IPS DF 6.9 (cell line): ENCODE data around the gene FBXO41.

Experiments used
- DNase-seq: peaks from one replicate; pipeline ENCODE4 v3.0.0-alpha.2; 2013; ENCODE audit warnings: low read depth, low spot score
- H3K27ac ChIP-seq: one replicate; pipeline ENCODE4 v1.5.1; 2013; ENCODE audit warnings: low read length, control low read depth
- H3K27me3 ChIP-seq: 2 replicates; pipeline ENCODE4 v1.6.1; 2013; ENCODE audit warnings: mild to moderate bottlenecking, low read length; ENCODE audit not compliant: control insufficient read depth, insufficient read depth
- H3K36me3 ChIP-seq: 2 replicates; pipeline ENCODE4 v1.6.1; 2013; ENCODE audit warnings: low read length; ENCODE audit not compliant: control insufficient read depth, insufficient read depth
- H3K4me1 ChIP-seq: 2 replicates; pipeline ENCODE4 v1.6.1; 2013; ENCODE audit warnings: low read length; ENCODE audit not compliant: control insufficient read depth, insufficient read depth
- H3K4me3 ChIP-seq: 2 replicates; pipeline ENCODE4 v1.5.1; 2013; ENCODE audit warnings: mild to moderate bottlenecking, low read length
- H3K9me3 ChIP-seq: 2 replicates; pipeline ENCODE4 v1.6.1; 2013; ENCODE audit warnings: low read length, inconsistent platforms; ENCODE audit not compliant: control insufficient read depth, insufficient read depth
- WGBS: extraction: QIAGEN DNeasy Blood & Tissue Kit; methylation state at CpG from one replicate; pipeline ENCODE4 v1.1.7; 2013; ENCODE audit warnings: mixed read lengths, missing lambda C conversion rate; ENCODE audit not compliant: insufficient read length, insufficient coverage; 5-methylcytosine and 5-hydroxymethylcytosine counted together

FBXO41 gene

DNA sequence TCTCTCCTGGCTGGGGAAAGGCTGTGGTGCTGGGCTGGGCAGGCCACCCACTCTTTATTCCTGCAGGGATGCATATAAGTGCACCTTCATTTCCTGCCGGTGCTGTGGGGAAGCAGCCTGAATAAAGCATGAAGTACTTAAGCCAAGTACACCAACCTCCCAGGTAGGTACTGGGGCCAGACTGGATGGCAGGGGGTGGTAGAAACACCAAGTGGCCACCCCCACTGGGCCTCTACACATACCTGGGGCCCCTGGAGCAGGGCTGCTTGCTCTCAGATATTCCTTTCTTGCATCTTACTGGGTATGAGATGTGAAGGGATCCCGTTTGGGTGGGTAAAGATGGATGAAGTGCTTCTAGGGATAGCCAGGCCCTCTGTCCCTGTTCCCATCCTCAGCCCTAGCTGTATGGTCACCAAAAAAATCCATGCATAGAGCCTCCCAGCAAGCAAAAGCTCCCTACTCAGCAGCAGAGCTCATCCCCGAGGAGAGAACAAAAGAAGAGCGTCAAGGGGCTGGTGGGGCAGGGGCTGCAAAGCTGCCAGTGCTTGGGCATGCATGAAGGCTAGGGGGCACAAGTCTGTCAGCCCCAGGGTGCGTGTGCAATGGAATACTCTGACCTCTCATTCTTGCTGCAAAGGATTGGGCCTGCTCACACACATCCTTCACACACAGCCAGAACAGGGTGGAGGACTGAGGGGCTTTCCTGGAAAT, 28.2 kb downstream of the FBXO41 start:
- no CpG with 5 or more reads among the region's 5 CpGs for WGBS
- Histone ChIP-seq H3K27me3 (no peaks in the 10 kb centered on the region), H3K4me3 (no peak overlapping the region), H3K27ac (no peak overlapping the region), H3K9me3 (no peaks in the 10 kb centered on the region), H3K36me3 (peaks cover 25% of the 10 kb centered on the region), H3K4me1 (peaks cover 3% of the 10 kb centered on the region; the same call in 1 of the 2 replicates)
- DNase-seq, result no peak

DNA sequence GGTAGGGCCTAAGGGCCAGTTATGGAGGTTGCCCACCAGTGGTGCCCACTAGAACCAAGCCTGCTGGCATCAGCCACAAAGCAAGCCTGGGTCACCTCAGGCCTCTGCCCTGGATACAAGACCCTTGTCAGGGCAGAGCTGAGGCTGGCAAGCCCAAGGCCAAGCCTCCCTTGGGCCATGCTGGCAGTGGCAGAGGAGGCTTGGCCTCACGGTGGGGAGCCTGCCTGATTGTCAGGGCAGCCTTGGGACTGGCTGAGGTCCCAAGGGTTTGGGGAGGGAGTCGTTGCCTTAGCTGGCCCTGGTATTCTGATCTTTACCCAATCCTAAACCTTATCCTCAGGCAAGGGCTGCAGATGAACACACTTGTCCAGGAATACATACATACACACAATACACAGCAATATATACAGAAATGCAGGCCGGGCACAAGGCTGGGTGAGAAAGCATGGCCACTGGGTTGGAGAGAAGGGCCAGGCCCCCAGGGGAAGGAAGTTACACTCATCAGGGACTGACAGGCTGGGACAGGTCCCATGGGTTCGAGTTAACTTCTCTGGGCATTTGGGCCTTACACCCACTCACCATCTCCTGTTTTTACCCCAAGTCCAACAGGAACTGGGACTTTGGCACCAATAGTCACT, 29.2 kb downstream of the FBXO41 start:
- no CpG with 5 or more reads among the region's 4 CpGs for WGBS
- Histone ChIP-seq H3K4me3 (no peak overlapping the region), H3K36me3 (peaks cover 34% of the 10 kb centered on the region), H3K9me3 (no peaks in the 10 kb centered on the region), H3K4me1 (no peaks in the 10 kb centered on the region), H3K27ac (no peak overlapping the region), H3K27me3 (no peaks in the 10 kb centered on the region)
- DNase-seq, result no peak

DNA sequence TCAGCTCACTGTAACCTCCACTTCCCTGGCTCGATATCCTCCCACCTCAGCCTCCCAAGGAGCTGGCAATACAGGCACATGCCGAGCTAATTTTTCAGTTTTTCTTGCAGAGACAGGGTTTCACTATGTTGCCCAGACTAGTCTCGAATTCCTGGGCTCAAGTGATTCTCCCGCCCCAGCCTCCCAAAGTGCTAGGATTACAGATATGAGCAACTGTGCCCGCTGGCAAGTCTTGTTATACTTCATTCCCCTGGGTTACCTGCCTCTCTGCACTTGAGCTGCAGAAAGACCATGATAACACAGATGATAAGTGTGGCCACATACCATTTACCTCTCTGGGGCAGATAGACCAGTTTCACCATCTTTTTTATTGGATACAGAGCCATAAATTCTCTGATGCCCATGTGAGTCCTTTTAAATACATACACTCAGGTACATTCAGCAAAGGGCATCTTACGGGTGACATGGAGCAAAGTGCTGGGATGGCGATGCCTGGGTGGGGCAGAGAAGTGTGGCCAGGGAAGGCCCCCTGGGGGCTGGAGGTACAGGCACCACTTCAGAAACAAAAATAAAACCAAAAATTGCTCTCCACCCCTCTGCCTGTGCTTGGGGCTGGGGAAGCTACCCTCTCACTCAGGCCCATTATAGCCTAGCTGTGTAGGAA, 29.8 kb downstream of the FBXO41 start:
- no peaks in the 10 kb centered on the region for H3K4me1 ChIP-seq
- no peak overlapping the region for H3K27ac ChIP-seq
- H3K36me3 ChIP-seq, result peaks cover 40% of the 10 kb centered on the region
- no peaks in the 10 kb centered on the region for H3K9me3 ChIP-seq
- no peak for DNase-seq
- H3K27me3 ChIP-seq, result no peaks in the 10 kb centered on the region
- WGBS, result no CpG with 5 or more reads among the region's 7 CpGs
- no peak overlapping the region for H3K4me3 ChIP-seq

DNA sequence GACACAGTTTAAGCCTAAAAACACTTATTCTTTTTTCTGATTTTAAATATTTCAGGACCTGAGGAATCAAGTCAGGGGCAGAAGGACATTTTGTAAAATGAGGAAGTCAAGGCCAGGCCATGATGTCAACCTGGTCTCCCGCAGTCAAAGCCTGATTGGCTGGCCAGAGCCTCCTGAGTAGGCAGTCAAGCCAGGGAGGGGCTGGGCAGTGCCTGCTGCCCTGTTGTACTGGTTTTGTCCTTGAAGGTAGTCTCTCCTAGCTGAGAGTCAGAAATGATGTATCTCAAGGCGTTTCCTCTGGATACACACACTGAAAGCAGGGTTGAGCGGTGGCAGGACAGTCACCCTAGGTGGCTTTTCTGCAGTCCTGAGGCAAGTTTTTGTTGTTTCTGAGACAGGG, 30.4 kb downstream of the FBXO41 start:
- peaks cover 39% of the 10 kb centered on the region for H3K36me3 ChIP-seq
- no peak overlapping the region for H3K27ac ChIP-seq
- no peak overlapping the region for H3K4me3 ChIP-seq
- WGBS, result no CpG with 5 or more reads among the region's 3 CpGs
- no peaks in the 10 kb centered on the region for H3K4me1 ChIP-seq
- no peaks in the 10 kb centered on the region for H3K27me3 ChIP-seq
- no peaks in the 10 kb centered on the region for H3K9me3 ChIP-seq
- DNase-seq, result no peak

DNA sequence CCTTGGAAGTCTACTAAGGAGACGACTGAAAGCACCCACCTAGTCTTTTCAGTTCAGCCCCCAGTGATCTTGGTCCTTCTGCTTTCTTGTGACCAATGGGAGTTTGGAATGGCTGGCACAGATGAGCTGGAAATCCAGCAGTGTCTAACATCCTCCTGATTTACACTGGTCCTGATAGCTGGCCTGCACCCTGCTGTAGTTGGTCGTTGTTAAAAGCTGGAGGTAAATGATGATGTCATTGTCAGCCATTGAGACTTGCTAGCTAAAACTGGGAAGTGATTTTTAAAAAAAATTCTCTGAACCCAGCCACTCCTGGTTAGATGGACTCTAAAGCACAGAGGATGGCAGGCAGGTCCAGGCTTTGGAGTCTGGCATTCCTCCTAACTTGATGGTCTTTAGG, 30.9 kb downstream of the FBXO41 start:
- WGBS, result no CpG with 5 or more reads among the region's 2 CpGs
- H3K36me3 ChIP-seq, result peaks cover 39% of the 10 kb centered on the region
- H3K9me3 ChIP-seq, result no peaks in the 10 kb centered on the region
- no peaks in the 10 kb centered on the region for H3K27me3 ChIP-seq
- no peak for DNase-seq
- H3K27ac ChIP-seq, result no peak overlapping the region
- H3K4me1 ChIP-seq, result no peaks in the 10 kb centered on the region
- no peak overlapping the region for H3K4me3 ChIP-seq

DNA sequence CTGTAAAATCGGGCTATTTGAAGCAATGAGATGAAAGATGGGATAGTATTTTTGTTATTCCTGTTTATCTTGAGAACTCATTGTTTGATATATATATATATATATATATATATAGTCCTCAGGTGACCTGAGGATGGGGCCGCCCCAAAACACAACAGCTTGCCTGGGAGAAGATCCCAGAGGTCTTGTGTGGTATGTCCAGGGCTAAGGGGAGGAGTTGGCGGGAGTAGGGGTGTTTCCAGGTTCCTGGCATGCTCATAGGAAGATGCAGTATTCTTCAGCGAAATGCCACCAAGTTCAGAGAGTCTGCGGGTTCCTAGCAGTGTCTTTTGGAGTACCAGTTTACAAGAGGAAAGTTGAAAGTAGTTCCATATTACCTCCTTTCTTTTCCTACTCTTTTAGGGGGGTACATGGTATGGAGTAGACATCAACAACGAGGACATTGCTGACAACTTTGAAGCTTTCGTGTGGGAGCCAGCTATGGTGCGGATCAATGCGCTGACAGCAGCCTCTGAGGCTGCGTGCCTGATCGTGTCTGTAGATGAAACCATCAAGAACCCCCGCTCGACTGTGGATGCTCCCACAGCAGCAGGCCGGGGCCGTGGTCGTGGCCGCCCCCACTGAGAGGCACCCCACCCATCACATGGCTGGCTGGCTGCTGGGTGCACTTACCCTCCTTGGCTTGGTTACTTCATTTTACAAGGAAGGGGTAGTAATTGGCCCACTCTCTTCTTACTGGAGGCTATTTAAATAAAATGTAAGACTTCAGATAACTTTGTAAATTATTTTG, 31.8 kb downstream of the FBXO41 start:
- H3K36me3 ChIP-seq, result peaks cover 43% of the 10 kb centered on the region
- no peaks in the 10 kb centered on the region for H3K9me3 ChIP-seq
- no peaks in the 10 kb centered on the region for H3K4me1 ChIP-seq
- H3K27ac ChIP-seq, result no peak overlapping the region
- no peaks in the 10 kb centered on the region for H3K27me3 ChIP-seq
- no peak overlapping the region for H3K4me3 ChIP-seq
- no CpG with 5 or more reads among the region's 17 CpGs for WGBS
- DNase-seq, result no peak

DNA sequence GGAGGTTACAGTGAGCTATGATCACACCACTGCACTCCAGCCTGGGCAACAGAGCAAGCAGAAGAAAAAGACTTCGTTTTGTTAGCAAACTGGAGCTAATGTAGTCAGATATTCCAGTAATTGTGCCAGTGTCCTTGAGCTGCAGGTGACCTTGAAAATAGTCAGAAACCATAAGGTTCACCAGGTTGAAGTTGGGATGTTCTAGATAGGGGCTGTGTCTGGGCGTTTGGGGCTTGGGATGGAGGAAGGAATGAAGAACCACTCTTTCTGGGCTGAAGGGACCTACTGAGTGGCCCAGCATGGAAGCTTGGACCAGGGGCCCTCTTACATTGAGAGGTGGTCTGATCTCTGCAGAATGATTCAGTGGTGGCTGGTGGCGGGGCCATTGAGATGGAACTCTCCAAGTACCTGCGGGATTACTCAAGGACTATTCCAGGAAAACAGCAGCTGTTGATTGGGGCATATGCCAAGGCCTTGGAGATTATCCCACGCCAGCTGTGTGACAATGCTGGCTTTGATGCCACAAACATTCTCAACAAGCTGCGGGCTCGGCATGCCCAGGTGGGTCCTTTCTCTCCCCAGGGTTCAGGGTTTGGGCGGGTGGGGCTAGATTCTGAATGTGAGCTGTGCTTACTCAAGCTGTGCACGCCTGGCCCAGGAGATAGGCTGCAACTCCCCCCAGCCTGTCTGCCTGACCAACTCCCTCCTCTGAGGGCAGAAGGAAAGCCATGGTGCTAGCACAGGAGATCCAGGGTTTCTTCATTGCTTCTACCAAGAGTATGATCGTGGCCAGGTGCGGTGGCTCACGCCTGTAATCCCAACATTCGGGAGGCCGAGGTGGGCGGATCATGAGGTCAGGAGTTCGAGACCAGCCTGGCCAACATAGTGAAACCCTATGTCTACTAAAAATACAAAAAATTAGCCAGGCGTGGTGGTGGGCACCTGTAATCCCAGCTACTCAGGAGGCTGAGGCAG, 33.1 kb downstream of the FBXO41 start:
- DNase-seq, result no peak
- no peaks in the 10 kb centered on the region for H3K4me1 ChIP-seq
- peaks cover 54% of the 10 kb centered on the region for H3K36me3 ChIP-seq
- no peaks in the 10 kb centered on the region for H3K9me3 ChIP-seq
- H3K4me3 ChIP-seq, result no peak overlapping the region
- no peak overlapping the region for H3K27ac ChIP-seq
- no peaks in the 10 kb centered on the region for H3K27me3 ChIP-seq
- WGBS, result no CpG with 5 or more reads among the region's 17 CpGs

DNA sequence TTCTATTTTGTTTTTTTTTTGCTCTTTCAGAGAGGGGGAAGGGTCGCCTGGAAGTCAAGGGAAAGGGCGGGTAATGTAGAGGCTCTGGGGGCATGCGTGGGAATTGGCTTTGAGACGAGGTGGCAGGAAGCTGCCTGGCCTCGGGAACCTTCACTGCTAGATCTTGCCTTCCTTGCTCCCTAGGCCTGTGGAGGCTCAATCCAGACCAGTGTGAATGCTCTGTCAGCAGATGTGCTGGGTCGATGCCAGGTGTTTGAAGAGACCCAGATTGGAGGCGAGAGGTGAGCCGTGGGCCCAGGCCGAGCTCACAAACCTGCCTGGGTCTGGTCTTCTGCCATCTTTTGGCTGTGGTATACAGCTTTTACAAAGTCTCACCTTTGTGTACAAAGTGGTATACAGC, 34.6 kb downstream of the FBXO41 start:
- Histone ChIP-seq H3K27me3 (no peaks in the 10 kb centered on the region), H3K27ac (no peak overlapping the region), H3K4me3 (no peak overlapping the region), H3K9me3 (no peaks in the 10 kb centered on the region), H3K4me1 (no peaks in the 10 kb centered on the region), H3K36me3 (peaks cover 67% of the 10 kb centered on the region)
- no CpG with 5 or more reads among the region's 9 CpGs for WGBS
- no peak for DNase-seq

DNA sequence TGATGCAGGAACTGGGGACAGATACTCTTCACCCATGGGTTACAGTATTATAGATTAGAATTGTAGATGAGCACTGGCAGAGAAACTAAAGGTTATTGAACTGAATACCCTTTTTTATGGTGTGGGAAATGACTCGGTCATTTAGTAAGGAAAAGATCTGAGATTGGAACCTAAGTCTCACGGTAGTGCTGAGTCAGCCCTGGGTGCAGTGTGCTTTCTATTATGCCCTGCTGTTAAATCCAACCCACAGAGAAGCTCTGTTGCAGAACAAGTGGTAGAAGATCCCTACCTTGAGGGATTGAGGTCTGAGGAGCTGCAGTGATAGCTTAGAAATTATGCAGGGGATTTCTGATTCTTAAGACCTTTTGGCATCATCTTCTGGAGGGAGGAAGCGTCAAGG, 37.4 kb downstream of the FBXO41 start:
- Histone ChIP-seq H3K27me3 (no peaks in the 10 kb centered on the region), H3K9me3 (no peaks in the 10 kb centered on the region), H3K4me3 (no peak overlapping the region), H3K4me1 (no peaks in the 10 kb centered on the region), H3K27ac (no peak overlapping the region), H3K36me3 (peaks cover 69% of the 10 kb centered on the region)
- DNase-seq, result no peak
- no CpG with 5 or more reads among the region's 3 CpGs for WGBS
